Kidney capillary endothelial cell (primary cell): ENCODE results near the gene LGALS7.
A peak's percentile ranks its signal among the peaks of the same experiment; 100 is the strongest.
"Not testable (repeated sequence)": the region's sequence is repeated elsewhere in the genome, so short reads cannot be mapped to it uniquely, and the experiment has no call there.

Experiments used
- DNase-seq: peaks from one replicate; pipeline ENCODE4 v3.0.0-alpha.2; 2018; ENCODE audit warnings: low spot score

The LGALS7 gene

DNA sequence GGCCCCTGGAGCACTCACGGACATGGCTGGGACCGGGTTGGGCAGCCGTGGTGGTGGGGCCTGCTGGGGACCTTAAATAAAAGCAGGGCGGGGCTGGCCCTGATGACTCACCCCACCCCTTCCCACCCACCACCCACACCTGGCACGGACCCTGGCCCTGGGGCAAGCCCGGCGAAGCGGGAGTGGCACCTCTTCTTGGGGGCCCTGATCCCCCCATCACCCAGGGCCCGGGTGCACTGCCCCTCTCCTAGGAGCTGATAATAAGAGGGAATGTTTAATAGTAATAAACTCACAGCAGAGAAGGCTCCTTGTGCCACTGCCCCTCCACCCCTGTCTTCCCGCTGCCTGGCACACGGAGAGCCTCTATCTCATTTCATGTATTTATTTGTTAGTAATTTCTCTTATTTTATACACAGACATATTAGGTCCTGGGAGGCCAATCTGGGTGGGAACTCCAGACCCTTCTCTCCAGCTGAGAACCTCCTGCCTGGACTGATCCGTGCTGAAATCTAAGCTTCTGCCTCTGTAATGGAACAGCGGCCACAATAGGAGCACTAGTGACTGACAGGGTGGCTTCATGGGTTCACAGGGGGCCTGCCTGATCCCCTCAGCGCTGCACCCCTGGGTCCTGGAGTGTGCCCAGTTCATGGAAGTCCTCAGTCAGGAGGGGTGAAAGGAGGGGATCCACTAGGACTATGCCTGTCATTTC is at the start of gene LGALS7:
Gene LGALS7 (minus strand): TSS at position 49 of the 709 bp plus-strand sequence. CDS start 25 bp downstream, at position 24.
- no peak for DNase-seq

GRCh38 chr19:38821230-38821825 is 48.0 kb upstream of the LGALS7 start:
- not testable (repeated sequence) for DNase-seq

DNA sequence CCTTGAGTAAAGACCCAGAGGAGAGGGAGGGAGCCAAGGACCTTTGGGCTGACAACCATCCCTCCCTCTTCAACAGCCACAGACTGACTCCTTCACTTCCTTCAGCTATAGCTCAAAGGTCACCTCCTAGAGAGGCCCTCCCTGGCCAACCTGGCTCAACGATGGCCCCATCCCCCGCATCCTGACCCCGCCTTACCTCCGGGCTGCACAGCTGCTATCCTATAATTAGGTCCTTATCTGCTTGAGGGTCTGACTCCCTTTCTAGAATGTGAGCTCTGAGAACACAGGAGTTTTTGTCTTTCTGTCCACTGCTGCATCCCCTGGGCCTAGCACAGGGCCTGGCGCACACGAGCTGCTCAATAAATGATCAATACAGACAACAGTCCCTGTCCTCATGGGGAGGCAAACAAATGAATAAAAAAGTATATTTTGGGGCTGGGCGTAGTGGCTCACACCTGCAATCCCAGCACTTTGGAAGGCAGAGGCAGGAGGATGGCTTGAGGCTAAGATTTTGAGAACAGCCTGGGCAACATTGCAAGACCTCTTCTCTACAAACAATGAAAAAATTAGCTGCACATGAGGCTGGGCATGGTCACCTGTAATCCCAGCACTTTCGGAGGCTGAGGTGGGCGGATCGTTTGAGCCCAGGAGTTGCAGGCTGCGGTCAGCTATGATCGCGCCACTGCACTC is 46.1 kb upstream of the LGALS7 start:
- DNase-seq, result no peak

- DNase-seq, result no peak
These were observed 43.8 kb upstream of the LGALS7 start for GRCh38 chr19:38817081-38817480.

DNA sequence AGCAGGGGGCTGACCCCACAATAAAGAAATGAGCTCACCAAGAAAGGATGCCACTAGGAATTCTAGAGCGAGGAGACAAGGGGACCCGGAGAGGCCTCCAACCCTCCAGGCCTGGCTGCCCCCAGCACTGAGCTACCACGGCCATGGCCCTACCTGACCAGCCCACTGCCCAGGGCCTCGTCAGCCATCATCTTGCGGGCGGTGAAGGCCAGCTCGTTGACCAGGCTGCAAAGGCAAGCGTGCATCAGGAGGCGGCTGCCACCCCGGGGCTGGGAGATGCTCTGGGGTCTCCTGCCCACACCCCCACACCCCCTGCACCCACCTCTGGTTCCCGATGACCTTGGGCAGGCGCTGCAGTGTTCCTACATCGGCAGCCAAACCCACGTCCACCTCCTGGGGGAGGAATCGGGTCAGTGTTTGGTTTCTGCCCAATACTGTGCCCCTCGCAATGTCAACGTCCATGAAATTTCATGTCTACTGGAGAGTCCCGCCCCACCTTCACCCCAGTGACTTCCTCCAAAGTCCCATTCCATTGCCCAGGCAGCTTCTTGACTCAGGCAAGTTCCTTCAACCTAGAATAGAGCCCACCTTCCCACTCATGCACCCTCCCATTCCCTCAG is 42.9 kb upstream of the LGALS7 start:
- DNase-seq, result no peak

- DNase-seq, result no peak
These were observed 42.0 kb upstream of the LGALS7 start for GRCh38 chr19:38815059-38816001.

DNA sequence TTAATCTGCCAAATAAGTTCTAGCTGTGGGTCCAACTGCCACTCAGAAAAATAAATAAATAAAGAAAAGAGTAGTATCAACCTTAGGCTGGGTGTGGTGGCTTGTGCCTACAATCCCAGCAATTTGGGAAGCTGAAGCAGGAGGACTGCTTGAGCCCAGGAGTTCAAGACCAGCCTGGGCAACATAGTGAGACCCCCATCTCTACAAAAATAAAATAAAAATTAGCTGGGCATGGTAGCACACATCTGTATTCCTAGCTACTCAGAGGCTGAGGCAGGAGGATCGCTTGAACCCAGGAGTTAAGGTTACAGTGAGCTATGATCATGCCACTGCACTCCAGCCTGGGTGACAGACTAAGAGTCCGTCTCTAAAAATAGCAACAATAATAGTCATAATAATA is 40.6 kb upstream of the LGALS7 start:
- DNase-seq, result not testable (repeated sequence)

GRCh38 chr19:38813323-38813722 is 40.0 kb upstream of the LGALS7 start:
- DNase-seq, result no peak

GRCh38 chr19:38812841-38813320 is 39.6 kb upstream of the LGALS7 start, which contains the start of gene LGALS4:
TSS of gene LGALS4 (minus strand) at chr19:38812945. CDS start at chr19:38812886, 59 bp downstream.
- no peak for DNase-seq

GRCh38 chr19:38812009-38812840 is 38.9 kb upstream of the LGALS7 start:
- DNase-seq, result no peak

DNA sequence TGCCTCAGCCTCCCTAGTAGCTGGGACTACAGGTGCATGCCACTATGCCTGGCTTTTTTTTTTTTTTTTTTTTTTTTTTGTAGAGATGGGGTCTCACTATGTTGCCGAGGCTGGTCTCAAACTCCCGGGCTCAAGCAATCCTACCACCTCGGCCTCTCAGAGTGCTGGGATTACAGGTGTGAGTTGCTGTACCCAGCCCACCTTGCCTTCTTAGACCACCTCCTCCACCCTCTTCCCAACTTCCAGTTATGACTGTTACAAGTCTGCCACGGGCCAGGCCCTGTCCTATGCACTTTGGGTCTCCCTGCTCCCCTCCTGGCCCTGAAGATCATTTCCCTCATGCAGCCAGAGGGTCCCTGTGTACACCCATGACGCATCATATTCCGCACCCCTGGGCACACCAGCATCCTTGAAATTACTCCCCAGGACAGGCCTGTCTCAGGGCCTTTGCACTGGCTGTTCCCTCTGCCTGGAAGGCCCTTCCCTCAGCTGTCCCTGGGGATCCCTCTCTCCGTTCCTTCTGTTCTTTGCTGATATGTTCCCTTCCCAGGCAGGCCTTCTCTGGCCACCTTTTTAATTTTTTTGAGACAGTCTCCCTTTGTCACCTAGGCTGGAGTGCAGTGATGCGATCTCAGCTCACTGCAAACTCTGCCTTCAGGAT is 36.4 kb upstream of the LGALS7 start:
- no peak for DNase-seq

DNA sequence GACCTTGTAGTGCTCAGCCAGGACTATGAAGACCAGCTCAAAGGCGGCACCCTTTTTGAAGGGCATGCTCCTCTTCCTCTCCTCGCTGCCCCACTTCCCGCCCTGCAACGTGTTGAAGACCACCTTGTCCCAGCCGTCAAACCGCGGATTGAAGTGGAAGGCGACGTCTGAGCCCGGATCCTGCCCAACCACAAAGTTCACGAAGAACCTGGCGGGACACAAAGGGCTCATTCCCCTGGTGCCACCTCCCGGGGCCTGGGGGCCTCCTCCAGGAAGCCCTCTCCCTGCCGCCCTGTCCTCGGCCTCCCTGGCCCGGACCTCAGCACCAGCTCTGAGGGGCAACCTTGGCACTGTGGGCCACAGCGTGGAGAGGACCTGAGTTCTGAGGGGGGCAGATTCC is 35.4 kb upstream of the LGALS7 start:
- no peak for DNase-seq

DNA sequence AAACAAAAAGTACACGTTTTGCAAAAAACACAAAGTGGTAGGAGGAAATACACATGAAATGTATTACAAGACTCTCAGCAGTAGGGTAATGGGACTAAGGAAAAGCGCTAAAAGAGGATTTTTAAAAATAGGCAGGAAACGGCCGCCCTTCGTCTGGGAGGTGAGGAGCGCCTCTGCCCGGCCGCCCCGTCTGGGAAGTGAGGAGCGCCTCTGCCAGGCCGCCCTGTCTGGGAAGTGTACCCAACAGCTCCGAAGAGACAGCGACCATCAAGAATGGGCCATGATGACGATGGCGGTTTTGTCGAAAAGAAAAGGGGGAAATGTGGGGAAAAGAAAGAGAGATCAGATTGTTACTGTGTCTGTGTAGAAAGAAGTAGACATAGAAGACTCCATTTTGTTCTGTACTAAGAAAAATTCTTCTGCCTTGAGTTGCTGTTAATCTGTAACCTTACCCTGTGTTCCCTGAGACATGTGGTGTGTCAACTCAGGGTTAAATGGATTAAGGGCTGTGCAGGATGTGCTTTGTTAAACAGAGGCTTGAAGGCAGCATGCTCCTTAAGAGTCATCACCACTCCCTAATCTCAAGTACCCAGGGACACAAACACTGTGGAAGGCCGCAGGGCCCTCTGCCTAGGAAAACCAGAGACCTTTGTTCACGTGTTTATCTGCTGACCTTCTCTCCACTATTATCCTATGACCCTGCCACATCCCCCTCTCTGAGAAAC is 34.2 kb upstream of the LGALS7 start:
- not testable (repeated sequence) for DNase-seq

GRCh38 chr19:38806371-38806770 is 33.1 kb upstream of the LGALS7 start:
- DNase-seq, result no peak

DNA sequence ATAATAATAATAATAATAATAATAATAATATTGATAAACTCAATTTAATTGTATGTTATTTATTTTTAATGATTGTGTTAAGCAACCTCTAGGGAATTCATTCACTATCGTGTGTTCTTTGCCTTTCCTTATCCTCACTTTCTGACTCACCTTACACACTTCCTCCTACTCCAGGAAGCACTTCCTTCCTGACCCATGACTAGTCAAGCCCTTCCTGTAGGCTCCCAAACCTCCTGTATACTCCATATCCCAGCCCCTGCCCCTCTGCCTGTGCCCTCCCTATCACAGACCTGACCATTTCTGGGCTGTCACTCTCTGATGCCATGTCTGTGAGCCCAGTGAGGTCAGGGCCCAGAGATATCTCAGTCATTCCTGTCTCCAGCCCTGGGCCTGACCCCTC is 31.9 kb upstream of the LGALS7 start:
- peak; percentile 97 for DNase-seq

DNA sequence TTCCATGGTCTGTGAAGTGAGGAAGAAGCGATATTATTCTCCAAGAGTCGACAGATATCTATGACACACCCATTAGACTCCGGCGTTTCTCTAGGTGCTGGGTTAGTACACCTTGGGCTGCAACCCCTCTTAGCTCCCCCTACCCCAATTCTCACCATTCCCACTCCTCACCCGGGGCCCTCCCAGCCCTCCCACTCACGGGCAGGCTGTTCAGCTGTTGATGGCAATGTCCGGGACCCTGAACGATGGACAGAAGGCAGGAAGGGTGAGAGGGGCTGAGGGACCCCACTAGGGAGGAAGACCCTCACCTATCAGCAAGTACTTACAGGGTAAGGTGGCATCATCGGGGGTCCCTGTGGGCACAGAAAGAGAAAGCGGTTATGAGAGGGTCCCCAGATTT is 30.2 kb upstream of the LGALS7 start:
- no peak for DNase-seq

DNA sequence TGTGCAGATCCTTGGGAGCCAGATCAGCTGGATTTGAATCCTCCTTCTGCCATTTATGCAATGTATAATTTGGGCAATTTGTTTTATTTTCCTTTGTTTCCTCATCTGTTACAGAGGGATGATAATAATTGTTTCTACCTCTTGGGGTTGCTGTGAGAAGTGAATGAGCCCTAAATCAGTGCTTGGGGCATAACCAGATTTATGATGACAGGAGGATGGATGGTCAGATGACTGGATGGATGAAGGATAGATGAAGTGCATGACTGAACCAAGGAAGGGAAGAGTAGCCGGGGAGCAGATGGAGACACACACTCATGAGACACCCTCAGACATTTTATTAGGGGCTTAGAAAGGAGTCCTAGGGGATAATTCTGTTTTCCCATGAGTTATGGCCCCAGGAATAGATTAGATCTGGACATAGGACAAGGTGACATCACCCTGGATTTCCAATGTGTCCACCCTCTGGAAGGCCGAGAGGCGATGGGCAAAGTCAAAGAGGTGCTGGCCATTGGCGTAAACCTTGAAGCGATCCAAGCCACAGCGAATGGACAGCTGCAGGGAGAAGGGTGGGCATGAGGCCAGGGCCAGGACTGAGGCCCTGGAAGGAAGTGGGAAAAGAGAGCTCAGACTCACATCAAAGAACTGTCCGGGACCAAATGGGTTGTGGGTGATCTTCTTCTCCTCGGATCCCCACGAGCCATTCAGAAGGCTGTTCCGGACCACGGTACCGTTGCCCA is 28.2 kb upstream of the LGALS7 start:
- no peak for DNase-seq

DNA sequence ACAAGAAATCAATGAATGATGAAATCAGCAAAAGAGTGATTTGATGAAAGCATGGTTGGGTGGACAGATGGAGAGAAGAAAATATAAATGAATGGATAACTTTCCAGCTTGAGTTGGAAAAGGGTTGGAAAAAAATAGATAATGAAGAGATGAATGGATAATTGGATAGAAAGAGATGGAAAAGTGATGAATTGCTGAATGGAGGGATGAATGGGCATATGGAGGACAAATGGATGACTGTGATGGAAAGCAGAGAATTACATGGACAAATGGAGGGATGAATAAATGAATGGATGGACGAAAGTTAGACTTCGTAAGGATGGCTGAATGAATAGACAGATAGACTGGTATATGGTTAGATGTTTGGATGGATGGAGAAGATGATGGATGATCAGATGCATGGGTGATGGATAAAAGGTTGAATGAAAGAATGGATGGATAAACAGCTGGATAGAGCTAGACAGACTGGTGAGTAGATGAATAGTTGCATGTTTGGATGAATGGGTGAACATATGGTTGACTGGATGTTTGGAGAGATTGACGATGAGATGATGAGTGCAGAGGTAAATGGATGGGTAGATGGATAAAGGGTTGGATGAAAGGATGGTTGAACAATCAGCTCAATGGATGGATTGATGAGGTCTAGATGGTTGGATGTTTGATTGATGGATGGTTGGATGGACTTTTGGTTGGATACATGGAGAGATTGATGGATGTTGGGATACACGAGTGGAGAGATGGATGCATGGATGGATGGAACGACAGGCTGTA is 27.4 kb upstream of the LGALS7 start:
- no peak for DNase-seq
